LNCAP (cell line): Measurements from ENCODE around the gene VWA5B2.

Experiments
- TF ChIP-seq, protein P1 (sequence below): fragments of 450-650 bp; IDR thresholded peaks from 2 replicates; pipeline ENCODE4 v1.5.1; 2017; ENCODE audit warnings: mild to moderate bottlenecking

Gene VWA5B2

DNA sequence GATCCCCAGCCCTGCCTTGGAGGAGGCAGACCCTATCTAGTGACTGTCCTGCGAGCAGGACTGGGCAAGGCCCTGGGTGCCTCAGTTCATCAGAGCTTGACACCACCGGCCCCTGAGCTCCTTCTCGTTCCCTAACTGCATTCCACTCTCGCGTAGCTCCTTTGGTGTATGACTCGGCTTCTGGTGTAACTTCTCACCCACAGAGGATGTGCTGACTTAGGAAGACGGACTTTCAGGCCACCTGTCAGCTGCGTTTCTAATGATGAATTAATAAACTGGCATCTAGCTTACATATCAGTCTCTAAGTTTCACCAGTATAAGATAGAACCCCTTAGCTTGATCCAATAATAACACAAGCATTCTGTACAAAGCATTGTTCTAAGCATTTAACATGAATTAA is 25.9 kb upstream of the VWA5B2 start:
- TF ChIP-seq, protein P1, sequence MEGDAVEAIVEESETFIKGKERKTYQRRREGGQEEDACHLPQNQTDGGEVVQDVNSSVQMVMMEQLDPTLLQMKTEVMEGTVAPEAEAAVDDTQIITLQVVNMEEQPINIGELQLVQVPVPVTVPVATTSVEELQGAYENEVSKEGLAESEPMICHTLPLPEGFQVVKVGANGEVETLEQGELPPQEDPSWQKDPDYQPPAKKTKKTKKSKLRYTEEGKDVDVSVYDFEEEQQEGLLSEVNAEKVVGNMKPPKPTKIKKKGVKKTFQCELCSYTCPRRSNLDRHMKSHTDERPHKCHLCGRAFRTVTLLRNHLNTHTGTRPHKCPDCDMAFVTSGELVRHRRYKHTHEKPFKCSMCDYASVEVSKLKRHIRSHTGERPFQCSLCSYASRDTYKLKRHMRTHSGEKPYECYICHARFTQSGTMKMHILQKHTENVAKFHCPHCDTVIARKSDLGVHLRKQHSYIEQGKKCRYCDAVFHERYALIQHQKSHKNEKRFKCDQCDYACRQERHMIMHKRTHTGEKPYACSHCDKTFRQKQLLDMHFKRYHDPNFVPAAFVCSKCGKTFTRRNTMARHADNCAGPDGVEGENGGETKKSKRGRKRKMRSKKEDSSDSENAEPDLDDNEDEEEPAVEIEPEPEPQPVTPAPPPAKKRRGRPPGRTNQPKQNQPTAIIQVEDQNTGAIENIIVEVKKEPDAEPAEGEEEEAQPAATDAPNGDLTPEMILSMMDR: no peak

DNA sequence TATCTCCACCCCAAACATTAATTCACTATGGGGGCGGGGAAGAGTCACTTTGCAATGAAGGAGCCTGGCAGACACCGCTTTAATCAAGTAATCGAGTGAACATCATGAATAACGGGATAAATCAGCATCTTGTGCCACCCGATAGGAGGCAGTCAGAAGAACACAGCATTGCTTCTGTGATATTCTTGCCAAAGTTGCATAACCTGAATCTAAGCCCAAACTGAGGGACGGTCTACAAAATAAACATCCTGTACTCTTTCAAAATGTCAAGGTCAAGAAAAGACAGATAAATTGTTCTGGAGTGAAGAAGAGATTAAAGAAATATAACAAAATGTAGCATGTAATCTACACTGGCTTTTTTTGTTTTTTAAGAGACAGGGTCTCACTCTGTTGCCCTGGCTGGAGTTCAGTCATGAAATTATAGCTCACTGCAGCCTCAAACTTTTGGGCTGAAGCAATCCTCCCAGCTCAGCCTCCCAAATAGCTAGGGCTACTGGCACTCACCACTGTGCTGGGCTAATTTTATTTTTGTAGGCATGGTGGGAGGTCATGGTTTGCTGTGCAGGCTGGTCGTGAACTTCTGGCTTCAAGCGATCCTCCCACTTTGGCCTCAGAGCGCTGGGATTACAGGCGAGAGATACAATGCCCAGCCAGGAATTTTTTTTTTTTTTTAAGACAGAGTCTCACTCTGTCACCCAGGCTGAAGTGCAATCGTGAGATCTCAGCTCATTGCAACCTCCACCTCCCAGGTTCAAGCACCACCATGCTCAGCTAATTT is 20.1 kb upstream of the VWA5B2 start:
- TF ChIP-seq, protein P1: no peak

DNA sequence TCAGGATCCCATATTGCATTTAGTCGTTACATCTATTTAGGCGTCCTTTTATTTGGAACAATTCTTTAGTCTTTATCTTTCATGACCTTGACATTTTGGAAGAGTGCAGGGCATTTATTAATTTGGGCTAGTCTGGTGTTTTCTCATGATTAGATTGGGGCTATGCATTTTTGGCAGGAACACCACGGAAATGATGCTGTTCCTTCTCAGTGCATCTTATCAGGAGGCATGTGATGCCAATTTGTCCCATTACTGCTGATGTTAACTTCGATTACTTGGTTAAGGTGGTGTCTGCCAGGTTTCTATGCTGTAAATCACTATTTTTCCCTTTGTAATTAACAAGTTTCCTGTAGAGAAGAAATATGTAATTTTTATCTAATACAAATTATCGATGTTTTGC is 18.1 kb upstream of the VWA5B2 start:
- TF ChIP-seq, protein P1: no peak

DNA sequence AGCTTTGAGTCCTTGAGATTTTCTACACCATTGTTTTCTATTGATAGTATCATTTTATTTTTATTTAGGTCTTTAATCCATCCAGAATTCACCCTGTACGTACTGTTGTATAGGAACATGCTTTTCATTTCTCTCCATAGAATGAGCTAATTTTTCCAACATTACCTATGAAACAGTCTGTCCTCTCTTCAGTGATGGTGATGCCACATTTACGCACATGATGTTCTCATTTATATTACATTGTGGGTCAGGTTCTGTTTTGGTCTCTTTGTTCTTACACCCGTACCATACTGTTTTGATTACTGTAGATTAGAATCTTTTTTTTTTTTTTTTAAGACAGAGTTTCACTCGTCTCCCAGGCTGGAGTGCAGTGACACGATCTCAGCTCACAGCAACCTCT is 17.7 kb upstream of the VWA5B2 start:
- TF ChIP-seq, protein P1: no peak

DNA sequence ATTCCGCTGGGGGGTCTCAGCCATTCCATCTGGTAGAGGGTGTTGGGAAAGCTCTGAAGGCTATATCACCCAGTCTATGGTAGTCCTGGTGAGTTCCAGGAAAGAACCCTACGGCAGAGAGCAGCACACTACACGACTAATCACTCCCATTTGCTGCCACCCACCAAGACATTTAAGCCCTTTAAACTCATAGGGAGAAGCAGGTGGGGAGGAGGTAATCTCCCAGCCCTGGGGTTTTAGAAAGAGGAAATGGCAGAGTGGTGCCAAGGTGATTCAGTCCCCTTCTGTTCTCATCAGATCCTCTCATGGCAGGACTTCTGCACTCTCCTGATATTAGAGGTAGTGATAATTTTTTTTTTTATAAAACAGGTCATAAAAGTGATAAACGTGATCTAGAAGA is 10.6 kb upstream of the VWA5B2 start:
- TF ChIP-seq, protein P1: no peak

DNA sequence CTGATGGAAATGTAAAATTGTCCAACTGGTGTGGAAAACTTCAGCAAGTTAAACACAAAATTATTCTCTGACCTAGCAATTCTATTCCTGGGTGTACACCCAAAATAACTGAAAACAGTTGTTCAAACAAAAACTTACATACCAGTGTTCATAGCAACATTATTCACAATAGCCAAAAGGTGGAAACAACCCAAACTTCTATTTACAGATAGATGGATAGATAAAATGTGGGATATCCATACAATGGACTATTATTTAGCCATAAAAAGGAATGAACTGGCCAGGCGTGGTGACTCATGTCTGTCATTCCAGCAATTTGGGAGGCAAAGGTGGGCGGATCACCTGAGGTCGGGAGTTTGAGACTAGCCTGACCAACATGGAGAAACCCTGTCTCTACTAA is 6.9 kb upstream of the VWA5B2 start:
- TF ChIP-seq, protein P1: no peak

DNA sequence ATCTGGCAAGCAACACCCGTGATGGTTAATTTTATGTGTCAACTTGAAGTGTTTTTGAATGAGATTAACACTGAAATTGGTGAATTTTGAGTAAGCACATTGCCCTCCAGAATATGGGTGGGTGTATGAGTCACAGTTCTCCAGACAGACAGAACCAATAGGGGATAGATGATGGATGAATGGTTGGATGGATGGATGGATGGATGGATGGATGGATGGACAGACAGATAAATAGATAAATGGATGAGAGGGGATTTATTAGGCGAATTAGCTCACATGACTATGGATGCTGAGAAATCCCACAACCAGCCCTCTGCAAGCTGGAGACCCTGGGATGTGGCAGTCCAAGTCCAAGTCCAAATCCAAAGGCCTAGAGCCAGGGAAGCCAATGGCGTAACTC is 5.4 kb upstream of the VWA5B2 start:
- TF ChIP-seq, protein P1: no peak
